GM12878 (cell line): ENCODE measurements around the gene FMNL2.

ENCODE experiments used
- CTCF ChIP-seq, 3 experiments: IDR thresholded peaks in 2 of 3; conservative IDR thresholded peaks in 1 of 3; 2 replicates each; pipeline ENCODE4 v1.5.1; 2011; ENCODE audit warnings: low read depth in 3 of 3, low read length in 3 of 3, mild to moderate bottlenecking in 3 of 3, control low read depth in 2 of 3, moderate library complexity in 2 of 3, inconsistent platforms in 1 of 3, mixed read lengths in 1 of 3; ENCODE audit not compliant: control insufficient read depth in 2 of 3, insufficient read depth in 1 of 3; ENCODE audit errors: extremely low read depth in 1 of 3
- MXI1 ChIP-seq: fragments of 150-350 bp; IDR thresholded peaks from 2 replicates; pipeline ENCODE4 v1.6.1; 2011; ENCODE audit warnings: low read depth, mild to moderate bottlenecking, inconsistent platforms, low read length, improper control_type of control experiment
- PAX8 ChIP-seq: fragments of 450-650 bp; IDR thresholded peaks from 2 replicates; pipeline ENCODE4 v1.6.1; 2017; ENCODE audit warnings: mild to moderate bottlenecking, moderate library complexity
- TARDBP ChIP-seq: IDR thresholded peaks from 2 replicates; pipeline ENCODE4 v1.6.1; 2016; ENCODE audit warnings: borderline replicate concordance

- TF ChIP-seq MXI1, result no peak
- no peak for TF ChIP-seq TARDBP
- TF ChIP-seq CTCF (IDR thresholded peaks at IDR 0.05 in 2 of 3, conservative IDR thresholded peaks at IDR 0.05 in 1 of 3; ENCODE audit: control insufficient read depth in 2 of 3, extremely low read depth in 1 of 3, insufficient read depth in 1 of 3, low read depth in 3 of 3, low read length in 3 of 3), result no peak
- no peak for TF ChIP-seq PAX8
Observed at GRCh38 chr2:152492131-152492530, 157.2 kb downstream of the FMNL2 start.
